ENCODE data around the gene CLMN.

- TF ChIP-seq EZH2 (IDR thresholded peaks at IDR 0.05; ENCODE audit: borderline replicate concordance, low read length), result no peak
- TF ChIP-seq CTCF (IDR thresholded peaks at IDR 0.05; ENCODE audit: low read length), result no peak
Measured at GRCh38 chr14:95190346-95190840, 129.3 kb downstream of the CLMN start.
